Ishikawa (cell line): ENCODE results near the gene BPTF.

Source experiments
- RAD21 ChIP-seq: IDR thresholded peaks from 2 replicates; pipeline ENCODE4 v1.6.1; 2012; ENCODE audit warnings: low read depth
- TAF1 ChIP-seq: IDR thresholded peaks from 2 replicates; pipeline ENCODE4 v1.6.1; 2012; ENCODE audit warnings: low read depth, mild to moderate bottlenecking
- TF ChIP-seq, protein P1 (sequence below): IDR thresholded peaks from 2 replicates; pipeline ENCODE4 v1.6.1; 2012
- TF ChIP-seq, protein P2 (sequence below): IDR thresholded peaks from 2 replicates; pipeline ENCODE4 v1.6.1; 2012

DNA sequence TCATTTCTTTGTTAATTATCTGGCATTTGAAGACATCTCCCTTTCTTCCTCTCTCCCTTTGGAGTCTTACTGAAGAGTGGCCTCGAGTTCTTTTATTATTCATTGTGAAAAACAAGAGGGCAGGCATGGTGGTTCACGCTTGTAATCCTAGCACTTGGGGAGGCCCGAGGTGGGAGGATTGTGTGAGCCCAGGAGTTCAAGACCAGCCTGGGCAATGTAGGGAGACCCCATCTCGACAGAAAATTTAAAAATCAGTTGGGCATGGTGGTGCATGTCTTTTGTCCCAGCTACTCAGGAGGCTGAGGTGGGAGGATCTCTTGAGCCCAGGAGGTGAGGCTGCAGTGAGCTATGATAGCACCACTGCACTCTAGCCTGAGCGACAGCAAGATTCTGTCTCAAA is 20.1 kb downstream of the BPTF start:
- TF ChIP-seq, protein P1, sequence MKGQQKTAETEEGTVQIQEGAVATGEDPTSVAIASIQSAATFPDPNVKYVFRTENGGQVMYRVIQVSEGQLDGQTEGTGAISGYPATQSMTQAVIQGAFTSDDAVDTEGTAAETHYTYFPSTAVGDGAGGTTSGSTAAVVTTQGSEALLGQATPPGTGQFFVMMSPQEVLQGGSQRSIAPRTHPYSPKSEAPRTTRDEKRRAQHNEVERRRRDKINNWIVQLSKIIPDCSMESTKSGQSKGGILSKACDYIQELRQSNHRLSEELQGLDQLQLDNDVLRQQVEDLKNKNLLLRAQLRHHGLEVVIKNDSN: no peak
- no peak for TF ChIP-seq TAF1
- TF ChIP-seq RAD21: no peak
- TF ChIP-seq, protein P2, sequence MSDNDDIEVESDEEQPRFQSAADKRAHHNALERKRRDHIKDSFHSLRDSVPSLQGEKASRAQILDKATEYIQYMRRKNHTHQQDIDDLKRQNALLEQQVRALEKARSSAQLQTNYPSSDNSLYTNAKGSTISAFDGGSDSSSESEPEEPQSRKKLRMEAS: no peak
